SW 1271 (cell line): Measurements from ENCODE around the gene GCAT.

Experiments used
- DNase-seq, 2 experiments: peaks; one replicate each; lab custom pipeline; 2025; lab: John Stamatoyannopoulos, UW

GCAT gene

GRCh38 chr22:37807410-37808293 is at the start of gene GCAT:
Gene GCAT, plus strand, starts transcription at chr22:37807934. Its CDS starts 34 bp downstream, at chr22:37807968.
- peak; percentile 62 to 92 for DNase-seq

- no peak for DNase-seq
Measured at GRCh38 chr22:37758694-37759093, 49.0 kb upstream of the GCAT start.

GRCh38 chr22:37759281-37759680 is 48.5 kb upstream of the GCAT start:
- no peak for DNase-seq

- DNase-seq = no peak
Measured at GRCh38 chr22:37760152-37760551, 47.6 kb upstream of the GCAT start.

- DNase-seq = peak in 1 of 2 experiments; percentile 12
Measured at GRCh38 chr22:37762389-37762836, 45.3 kb upstream of the GCAT start.

GRCh38 chr22:37763012-37763411 is 44.7 kb upstream of the GCAT start:
- DNase-seq = no peak

- DNase-seq = no peak
Measured at GRCh38 chr22:37763652-37764051, 44.1 kb upstream of the GCAT start.

- no peak for DNase-seq
Measured at GRCh38 chr22:37764622-37765021, 43.1 kb upstream of the GCAT start.

GRCh38 chr22:37765498-37765897 is 42.2 kb upstream of the GCAT start:
- DNase-seq = no peak

GRCh38 chr22:37765953-37766576 is 41.7 kb upstream of the GCAT start:
- no peak for DNase-seq

GRCh38 chr22:37768273-37768672 is 39.5 kb upstream of the GCAT start:
- no peak for DNase-seq

GRCh38 chr22:37769056-37769455 is 38.7 kb upstream of the GCAT start:
- no peak for DNase-seq

- DNase-seq = no peak
Measured at GRCh38 chr22:37771081-37771480, 36.7 kb upstream of the GCAT start.

- DNase-seq = no peak
Measured at GRCh38 chr22:37771702-37772427, 35.9 kb upstream of the GCAT start.

GRCh38 chr22:37774728-37775127 is 33.0 kb upstream of the GCAT start:
- DNase-seq = no peak

- no peak for DNase-seq
Measured at GRCh38 chr22:37775785-37776638, 31.7 kb upstream of the GCAT start.

GRCh38 chr22:37776639-37777005 is 31.1 kb upstream of the GCAT start:
- no peak for DNase-seq

GRCh38 chr22:37777122-37777687 is 30.5 kb upstream of the GCAT start:
- peak in 1 of 2 experiments; percentile 31 for DNase-seq

- DNase-seq = no peak
Measured at GRCh38 chr22:37778370-37779009, 29.2 kb upstream of the GCAT start.

GRCh38 chr22:37781434-37782059 is 26.2 kb upstream of the GCAT start:
- DNase-seq = no peak
